Peyer's patch (tissue), 4 donors: ENCODE measurements around the gene USH2A. TPM values are rescaled to one million over a fixed set of nuclear protein-coding genes. Genes with fewer than 3 reads are reported as not detected.

Source experiments
- DNase-seq, 3 donors: peaks; one replicate each; pipeline ENCODE4 v3.0.0-alpha.2; 2017 to 2019
- H3K27ac ChIP-seq, 4 donors: fragments of 200-600 bp; sonication (generic); one replicate each; pipeline ENCODE4 v1.5.1; 2016 to 2019
- H3K27me3 ChIP-seq, 2 donors: fragments of 200-600 bp; sonication (generic); one replicate each; pipeline ENCODE4 v1.5.1; 2019
- H3K36me3 ChIP-seq, 3 donors: fragments of 200-600 bp; sonication (generic); one replicate each; pipeline ENCODE4 v1.5.1; 2016 to 2019
- H3K4me1 ChIP-seq, 4 donors: fragments of 200-600 bp; sonication (generic); one replicate each; pipeline ENCODE4 v1.5.1; 2016 to 2019
- H3K4me3 ChIP-seq, 4 donors: fragments of 200-600 bp; sonication (generic); 1 replicate in 3 of 4; 2 replicates in 1 of 4; pipeline ENCODE4 v1.5.1; 2016 to 2019; ENCODE audit warnings: mild to moderate bottlenecking in 1 of 4
- H3K9me3 ChIP-seq, 4 donors: fragments of 200-600 bp; sonication (generic); one replicate each; pipeline ENCODE4 v1.5.1; 2016 to 2019; ENCODE audit warnings: mild to moderate bottlenecking in 1 of 4
- CTCF ChIP-seq, 6 experiments: fragments of 450-650 bp in 4 of 6; fragments of 200-600 bp in 2 of 6; sonication (generic) in 1 of 6; IDR thresholded peaks; one replicate each; pipeline ENCODE4 v1.5.1; 2017 to 2019; ENCODE audit warnings: antibody characterized with exemption in 6 of 6, mild to moderate bottlenecking in 3 of 6, moderate library complexity in 1 of 6
- POLR2A ChIP-seq, 2 donors: fragments of 450-650 bp; IDR thresholded peaks; one replicate each; pipeline ENCODE4 v1.5.1; 2017; ENCODE audit warnings: antibody characterized with exemption in 2 of 2, mild to moderate bottlenecking in 2 of 2, moderate library complexity in 2 of 2
- total RNA-seq, 4 donors: library from RNA; depleted of rRNA; stranded (reverse); fragments of >200 nt; gene quantifications; one replicate each; pipeline ENCODE4 v1.1.0, GENCODE V29; 2016

Gene USH2A
- total RNA-seq, 4 donors from 2014 or later = not detected

- no peaks in the 10 kb centered on the region for H3K36me3 ChIP-seq
- TF ChIP-seq CTCF (IDR thresholded peaks at IDR 0.05) = peak in 1 of 6 experiments; percentile 3
- no peak for TF ChIP-seq POLR2A (IDR thresholded peaks at IDR 0.05)
Observed at GRCh38 chr1:215793180-215793579, 630.1 kb downstream of the USH2A start.

GRCh38 chr1:215792446-215792845 lies 630.8 kb downstream of the USH2A start:
- no peak overlapping the region for H3K4me3 ChIP-seq
- H3K9me3 ChIP-seq = no peaks in the 10 kb centered on the region
- H3K36me3 ChIP-seq = no peaks in the 10 kb centered on the region
- no peaks in the 10 kb centered on the region for H3K27me3 ChIP-seq
- TF ChIP-seq POLR2A (IDR thresholded peaks at IDR 0.05) (no peak), CTCF (IDR thresholded peaks at IDR 0.05) (no peak)
- H3K27ac ChIP-seq = no peak overlapping the region
- no peaks in the 10 kb centered on the region for H3K4me1 ChIP-seq
- DNase-seq = no peak

More at GRCh38 chr1:215793180-215793579, 630.1 kb downstream of the USH2A start:
- H3K4me1 ChIP-seq = no peaks in the 10 kb centered on the region
- H3K27me3 ChIP-seq = no peaks in the 10 kb centered on the region
- H3K9me3 ChIP-seq = no peaks in the 10 kb centered on the region
- H3K4me3 ChIP-seq = no peak overlapping the region
- no peak for DNase-seq
- H3K27ac ChIP-seq = no peak overlapping the region

GRCh38 chr1:215789981-215790380 lies 633.3 kb downstream of the USH2A start:
- no peaks in the 10 kb centered on the region for H3K4me1 ChIP-seq
- H3K9me3 ChIP-seq = no peaks in the 10 kb centered on the region
- no peaks in the 10 kb centered on the region for H3K36me3 ChIP-seq
- H3K27me3 ChIP-seq = no peaks in the 10 kb centered on the region
- DNase-seq = no peak
- TF ChIP-seq POLR2A (IDR thresholded peaks at IDR 0.05) (no peak), CTCF (IDR thresholded peaks at IDR 0.05) (no peak)
- H3K4me3 ChIP-seq = no peak overlapping the region
- no peak overlapping the region for H3K27ac ChIP-seq

- Histone ChIP-seq H3K27ac (no peak overlapping the region), H3K27me3 (no peaks in the 10 kb centered on the region), H3K4me1 (no peaks in the 10 kb centered on the region), H3K4me3 (no peak overlapping the region), H3K36me3 (no peaks in the 10 kb centered on the region), H3K9me3 (no peaks in the 10 kb centered on the region)
- TF ChIP-seq POLR2A (IDR thresholded peaks at IDR 0.05) = no peak
- no peak for TF ChIP-seq CTCF (IDR thresholded peaks at IDR 0.05)
- no peak for DNase-seq
Observed at GRCh38 chr1:215786997-215787396, 636.3 kb downstream of the USH2A start.

GRCh38 chr1:215780641-215781040 lies 642.6 kb downstream of the USH2A start:
- TF ChIP-seq POLR2A (IDR thresholded peaks at IDR 0.05) (no peak), CTCF (IDR thresholded peaks at IDR 0.05) (no peak)
- H3K4me1 ChIP-seq = no peaks in the 10 kb centered on the region
- H3K9me3 ChIP-seq = no peaks in the 10 kb centered on the region
- no peak for DNase-seq
- H3K4me3 ChIP-seq = no peak overlapping the region
- H3K36me3 ChIP-seq = no peaks in the 10 kb centered on the region
- no peaks in the 10 kb centered on the region for H3K27me3 ChIP-seq
- H3K27ac ChIP-seq = no peak overlapping the region

- TF ChIP-seq CTCF (IDR thresholded peaks at IDR 0.05) = no peak
- TF ChIP-seq POLR2A (IDR thresholded peaks at IDR 0.05) = no peak
- Histone ChIP-seq H3K9me3 (no peaks in the 10 kb centered on the region), H3K27me3 (no peaks in the 10 kb centered on the region), H3K4me3 (no peak overlapping the region), H3K4me1 (no peaks in the 10 kb centered on the region), H3K36me3 (no peaks in the 10 kb centered on the region), H3K27ac (no peak overlapping the region)
- DNase-seq = no peak
Observed at GRCh38 chr1:215780139-215780538, 643.1 kb downstream of the USH2A start.
